ENCODE data around the gene ERO1B. TPM values are rescaled to one million over a fixed set of nuclear protein-coding genes. Genes with fewer than 3 reads are reported as not detected.
A peak's percentile ranks its signal among the peaks of the same experiment; 100 is the strongest.
"Not testable (repeated sequence)": the region's sequence is repeated elsewhere in the genome, so short reads cannot be mapped to it uniquely, and the experiment has no call there.

ERO1B gene
- total RNA-seq, 2 donors from 2014 or later, result 5.0 to 7.6 TPM

GRCh38 chr1:236206548-236206947, 75.2 kb downstream of the ERO1B start:
- Histone ChIP-seq H3K4me1 (peaks cover 0 to 6% of the 10 kb centered on the region in 2 donors), H3K9me3 (peaks cover 0 to 8% of the 10 kb centered on the region in 2 donors), H3K27me3 (no peaks in the 10 kb centered on the region), H3K36me3 (peaks cover 20% of the 10 kb centered on the region), H3K27ac (peak overlapping the region in 1 of 2 donors; percentile 37), H3K4me3 (no peak overlapping the region)
- no peak for DNase-seq (ENCODE audit: low spot score)
- no peak for TF ChIP-seq CTCF (IDR thresholded peaks at IDR 0.05)

GRCh38 chr1:236204656-236205055, 77.1 kb downstream of the ERO1B start:
- Histone ChIP-seq H3K9me3 (peaks cover 0 to 27% of the 10 kb centered on the region in 2 donors), H3K27ac (no peak overlapping the region), H3K27me3 (no peaks in the 10 kb centered on the region), H3K4me1 (peaks cover 0 to 6% of the 10 kb centered on the region in 2 donors), H3K36me3 (peaks cover 20% of the 10 kb centered on the region), H3K4me3 (no peak overlapping the region)
- no peak for DNase-seq (ENCODE audit: low spot score)
- TF ChIP-seq CTCF (IDR thresholded peaks at IDR 0.05), result no peak

- H3K27me3 ChIP-seq, result no peaks in the 10 kb centered on the region
- H3K4me3 ChIP-seq, result no peak overlapping the region
- H3K27ac ChIP-seq, result no peak overlapping the region
- no peak for TF ChIP-seq CTCF (IDR thresholded peaks at IDR 0.05)
- H3K36me3 ChIP-seq, result peaks cover 20% of the 10 kb centered on the region
- peaks cover 0 to 27% of the 10 kb centered on the region in 2 donors for H3K9me3 ChIP-seq
- H3K4me1 ChIP-seq, result peaks cover 0 to 6% of the 10 kb centered on the region in 2 donors
- DNase-seq (ENCODE audit: low spot score), result no peak
Observed at GRCh38 chr1:236204039-236204438, 77.7 kb downstream of the ERO1B start.

GRCh38 chr1:236201786-236202185, 80.0 kb downstream of the ERO1B start:
- Histone ChIP-seq H3K9me3 (peaks cover 0 to 27% of the 10 kb centered on the region in 2 donors), H3K4me3 (no peak overlapping the region), H3K27ac (no peak overlapping the region), H3K4me1 (peaks cover 0 to 6% of the 10 kb centered on the region in 2 donors), H3K27me3 (no peaks in the 10 kb centered on the region), H3K36me3 (peaks cover 13% of the 10 kb centered on the region)
- no peak for DNase-seq (ENCODE audit: low spot score)
- no peak for TF ChIP-seq CTCF (IDR thresholded peaks at IDR 0.05)

- no peaks in the 10 kb centered on the region for H3K4me1 ChIP-seq
- H3K27me3 ChIP-seq, result no peaks in the 10 kb centered on the region
- TF ChIP-seq CTCF (IDR thresholded peaks at IDR 0.05), result no peak
- peaks cover 13% of the 10 kb centered on the region for H3K36me3 ChIP-seq
- H3K27ac ChIP-seq, result no peak overlapping the region
- no peak for DNase-seq (ENCODE audit: low spot score)
- H3K4me3 ChIP-seq, result no peak overlapping the region
- H3K9me3 ChIP-seq, result peaks cover 0 to 27% of the 10 kb centered on the region in 2 donors
Observed at GRCh38 chr1:236200925-236201324, 80.8 kb downstream of the ERO1B start.

- Histone ChIP-seq H3K36me3 (peaks cover 3% of the 10 kb centered on the region), H3K27ac (no peak overlapping the region), H3K9me3 (no peaks in the 10 kb centered on the region), H3K27me3 (no peaks in the 10 kb centered on the region), H3K4me1 (no peaks in the 10 kb centered on the region), H3K4me3 (no peak overlapping the region)
- TF ChIP-seq CTCF (IDR thresholded peaks at IDR 0.05), result no peak
- DNase-seq (ENCODE audit: low spot score), result no peak
Observed at GRCh38 chr1:236193184-236193583, 88.6 kb downstream of the ERO1B start.

GRCh38 chr1:236188084-236188483, 93.7 kb downstream of the ERO1B start:
- not testable (repeated sequence) for H3K4me1 ChIP-seq; H3K27ac ChIP-seq; H3K9me3 ChIP-seq; H3K27me3 ChIP-seq; DNase-seq (ENCODE audit: low spot score); H3K4me3 ChIP-seq
- H3K36me3 ChIP-seq, result peaks cover 13% of the 10 kb centered on the region

GRCh38 chr1:236186471-236186870, 95.3 kb downstream of the ERO1B start:
- H3K36me3 ChIP-seq, result peaks cover 21% of the 10 kb centered on the region
- not testable (repeated sequence) for H3K4me1 ChIP-seq, H3K27ac ChIP-seq

More at GRCh38 chr1:236186471-236186870, 95.3 kb downstream of the ERO1B start:
- not testable (repeated sequence) for H3K9me3 ChIP-seq; DNase-seq (ENCODE audit: low spot score); H3K4me3 ChIP-seq; H3K27me3 ChIP-seq
